ENCODE measurements around the gene USP15.

DNA sequence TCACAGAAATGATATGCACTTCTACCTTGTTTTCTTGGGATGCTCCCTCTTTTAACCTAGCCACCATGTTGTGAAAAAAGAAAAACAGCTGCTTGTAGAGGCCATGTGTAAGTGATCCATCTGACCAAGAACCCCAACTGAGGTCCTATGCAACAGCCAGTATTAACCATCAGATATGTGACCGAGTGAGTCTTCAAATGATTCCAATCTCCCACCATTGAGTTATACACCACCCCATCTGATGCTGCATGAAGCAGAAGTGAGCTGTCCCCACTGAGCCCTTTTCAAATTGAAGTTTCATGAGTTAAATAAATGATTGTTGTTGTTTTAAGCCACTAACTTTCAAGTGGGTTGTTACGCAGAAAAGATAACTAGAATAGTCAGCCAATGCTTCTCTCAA lies 20.6 kb upstream of the USP15 start:
- no peak for TF ChIP-seq CTCF (IDR thresholded peaks at IDR 0.05; ENCODE audit: poor library complexity)
- TF ChIP-seq EZH2phosphoT487 (IDR thresholded peaks at IDR 0.05; ENCODE audit: low read depth, severe bottlenecking, unreplicated experiment): no peak
- no peak for TF ChIP-seq EZH2 (IDR thresholded peaks at IDR 0.05; ENCODE audit: borderline replicate concordance)
